ENCODE results near the gene HLA-DRB5.
"Not testable (repeated sequence)": the region's sequence is repeated elsewhere in the genome, so short reads cannot be mapped to it uniquely, and the experiment has no call there.

DNA sequence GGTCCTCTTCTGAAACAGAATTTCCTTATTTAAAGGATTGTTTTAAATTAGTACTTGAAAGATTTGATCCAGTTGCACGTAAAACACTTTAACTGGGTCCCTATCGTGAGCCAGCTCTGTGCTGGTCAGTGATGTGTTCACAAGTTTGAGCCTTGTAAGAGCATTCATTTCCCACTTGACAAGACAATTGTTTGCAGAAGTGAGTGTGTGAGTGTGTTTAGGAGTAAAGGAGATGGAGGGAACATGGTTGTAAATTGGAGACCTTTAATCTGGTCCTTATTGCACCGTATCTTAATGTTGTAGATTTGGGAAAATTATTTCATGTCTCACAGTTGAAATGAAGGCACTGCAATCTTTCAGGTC, 325 bp upstream of the HLA-DRB5 start:
- TF ChIP-seq, protein P1, sequence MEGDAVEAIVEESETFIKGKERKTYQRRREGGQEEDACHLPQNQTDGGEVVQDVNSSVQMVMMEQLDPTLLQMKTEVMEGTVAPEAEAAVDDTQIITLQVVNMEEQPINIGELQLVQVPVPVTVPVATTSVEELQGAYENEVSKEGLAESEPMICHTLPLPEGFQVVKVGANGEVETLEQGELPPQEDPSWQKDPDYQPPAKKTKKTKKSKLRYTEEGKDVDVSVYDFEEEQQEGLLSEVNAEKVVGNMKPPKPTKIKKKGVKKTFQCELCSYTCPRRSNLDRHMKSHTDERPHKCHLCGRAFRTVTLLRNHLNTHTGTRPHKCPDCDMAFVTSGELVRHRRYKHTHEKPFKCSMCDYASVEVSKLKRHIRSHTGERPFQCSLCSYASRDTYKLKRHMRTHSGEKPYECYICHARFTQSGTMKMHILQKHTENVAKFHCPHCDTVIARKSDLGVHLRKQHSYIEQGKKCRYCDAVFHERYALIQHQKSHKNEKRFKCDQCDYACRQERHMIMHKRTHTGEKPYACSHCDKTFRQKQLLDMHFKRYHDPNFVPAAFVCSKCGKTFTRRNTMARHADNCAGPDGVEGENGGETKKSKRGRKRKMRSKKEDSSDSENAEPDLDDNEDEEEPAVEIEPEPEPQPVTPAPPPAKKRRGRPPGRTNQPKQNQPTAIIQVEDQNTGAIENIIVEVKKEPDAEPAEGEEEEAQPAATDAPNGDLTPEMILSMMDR (conservative IDR thresholded peaks at IDR 0.05; ENCODE audit: low read depth in 2 of 2) = not testable (repeated sequence)
- TF ChIP-seq EZH2phosphoT487 (IDR thresholded peaks at IDR 0.05; ENCODE audit: unreplicated experiment); ZNF114 (CRISPR knock-in tag; IDR thresholded peaks at IDR 0.05); POLR2AphosphoS5 (IDR thresholded peaks at IDR 0.05; ENCODE audit: low read depth); CREB1 (CRISPR knock-in tag; IDR thresholded peaks at IDR 0.05; ENCODE audit: low read depth); NANOG (IDR thresholded peaks at IDR 0.05; ENCODE audit: borderline replicate concordance); EZH2 (IDR thresholded peaks at IDR 0.05; ENCODE audit: low read depth, unreplicated experiment): not testable (repeated sequence)
- TF ChIP-seq, protein P2, sequence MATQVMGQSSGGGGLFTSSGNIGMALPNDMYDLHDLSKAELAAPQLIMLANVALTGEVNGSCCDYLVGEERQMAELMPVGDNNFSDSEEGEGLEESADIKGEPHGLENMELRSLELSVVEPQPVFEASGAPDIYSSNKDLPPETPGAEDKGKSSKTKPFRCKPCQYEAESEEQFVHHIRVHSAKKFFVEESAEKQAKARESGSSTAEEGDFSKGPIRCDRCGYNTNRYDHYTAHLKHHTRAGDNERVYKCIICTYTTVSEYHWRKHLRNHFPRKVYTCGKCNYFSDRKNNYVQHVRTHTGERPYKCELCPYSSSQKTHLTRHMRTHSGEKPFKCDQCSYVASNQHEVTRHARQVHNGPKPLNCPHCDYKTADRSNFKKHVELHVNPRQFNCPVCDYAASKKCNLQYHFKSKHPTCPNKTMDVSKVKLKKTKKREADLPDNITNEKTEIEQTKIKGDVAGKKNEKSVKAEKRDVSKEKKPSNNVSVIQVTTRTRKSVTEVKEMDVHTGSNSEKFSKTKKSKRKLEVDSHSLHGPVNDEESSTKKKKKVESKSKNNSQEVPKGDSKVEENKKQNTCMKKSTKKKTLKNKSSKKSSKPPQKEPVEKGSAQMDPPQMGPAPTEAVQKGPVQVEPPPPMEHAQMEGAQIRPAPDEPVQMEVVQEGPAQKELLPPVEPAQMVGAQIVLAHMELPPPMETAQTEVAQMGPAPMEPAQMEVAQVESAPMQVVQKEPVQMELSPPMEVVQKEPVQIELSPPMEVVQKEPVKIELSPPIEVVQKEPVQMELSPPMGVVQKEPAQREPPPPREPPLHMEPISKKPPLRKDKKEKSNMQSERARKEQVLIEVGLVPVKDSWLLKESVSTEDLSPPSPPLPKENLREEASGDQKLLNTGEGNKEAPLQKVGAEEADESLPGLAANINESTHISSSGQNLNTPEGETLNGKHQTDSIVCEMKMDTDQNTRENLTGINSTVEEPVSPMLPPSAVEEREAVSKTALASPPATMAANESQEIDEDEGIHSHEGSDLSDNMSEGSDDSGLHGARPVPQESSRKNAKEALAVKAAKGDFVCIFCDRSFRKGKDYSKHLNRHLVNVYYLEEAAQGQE (IDR thresholded peaks at IDR 0.05; ENCODE audit: unreplicated experiment) = not testable (repeated sequence)

All from GM23338 (cell line).